K562 (cell line): ENCODE measurements around the gene PRKACA. TPM values are rescaled to one million over a fixed set of nuclear protein-coding genes. Genes with fewer than 3 reads are reported as not detected.

Experiments
- ATAC-seq: fragments of 200-7000 bp; cut with Tn5 transposase; 3 replicates; pipeline ENCODE4 v1.9.1; 2020; ENCODE audit warnings: moderate library complexity
- BruUV-seq: library from RNA; stranded (reverse); fragments of 400-500 nt; replicated peaks from 2 replicates; lab custom pipeline; 2021; lab: Mats Ljungman, UMichigan
- CTCF ChIA-PET: fragments of 300-600 bp; formaldehyde crosslinking; extraction: SDS; loops from one replicate; lab custom pipeline; 2021; ENCODE audit warnings: low intra/inter-chr PET ratio; lab: Yijun Ruan, JAX
- POLR2A ChIA-PET: fragments of 300-600, 350-650 bp; sonication (Branson Sonifier 250); formaldehyde crosslinking; extraction: SDS; loops from one replicate; lab custom pipeline; 2021; ENCODE audit warnings: antibody characterized with exemption, inconsistent platforms; lab: Yijun Ruan, JAX
- DNase-seq, 4 experiments: peaks; one replicate each; pipeline versions ENCODE4 v3.0.0 to v3.0.0-alpha.2; 2011 to 2018; ENCODE audit warnings: low spot score in 3 of 4, mixed read lengths in 3 of 4; ENCODE audit errors: extremely low read depth in 1 of 4
- FAIRE-seq: peaks from 2 replicates; lab custom pipeline; 2011; peaks lifted over from hg19 to GRCh38; lab: Jason Lieb, UNC
- H2AFZ ChIP-seq: 2 replicates; pipeline ENCODE4 v1.6.0; 2011; ENCODE audit warnings: low read depth, low read length, control low read depth, inconsistent platforms
- H3K27ac ChIP-seq: fragments of 200-600 bp; 3 replicates; pipeline ENCODE4 v1.8.0; 2011; ENCODE audit warnings: low read depth, mild to moderate bottlenecking, control low read depth, inconsistent platforms, low read length, moderate library complexity, mixed read lengths; ENCODE audit errors: extremely low read depth
- H3K27me3 ChIP-seq, 2 experiments: fragments of 300-600 bp in 1 of 2; 2 replicates in 1 of 2; 3 replicates in 1 of 2; pipeline versions ENCODE4 v1.6.0 to v1.8.0; 2011; ENCODE audit warnings: inconsistent platforms in 2 of 2, low read length in 2 of 2, mild to moderate bottlenecking in 1 of 2, mixed read lengths in 1 of 2, moderate library complexity in 1 of 2; ENCODE audit not compliant: control insufficient read depth in 2 of 2, insufficient read depth in 2 of 2
- H3K36me3 ChIP-seq: fragments of 300-600 bp; 3 replicates; pipeline ENCODE4 v1.8.0; 2011; ENCODE audit warnings: mild to moderate bottlenecking, low read length, inconsistent platforms; ENCODE audit not compliant: control insufficient read depth, insufficient read depth
- H3K4me1 ChIP-seq, 2 experiments: fragments of 200-600 bp in 1 of 2; replicated peaks in 1 of 2; 2 replicates in 1 of 2; 3 replicates in 1 of 2; pipeline versions ENCODE4 v1.5.1 to v1.8.0; 2011; ENCODE audit warnings: inconsistent platforms in 2 of 2, low read length in 2 of 2, mild to moderate bottlenecking in 1 of 2, mixed read lengths in 1 of 2, moderate library complexity in 1 of 2; ENCODE audit not compliant: control insufficient read depth in 2 of 2, insufficient read depth in 2 of 2
- H3K4me2 ChIP-seq: 2 replicates; pipeline ENCODE4 v1.6.1; 2011; ENCODE audit warnings: low read length, control low read depth, inconsistent platforms, mixed read lengths; ENCODE audit not compliant: insufficient read depth
- H3K4me3 ChIP-seq: fragments of 200-600 bp; sonication (generic), shearing (Covaris generic); 2 replicates; pipeline ENCODE4 v1.5.1; 2016; ENCODE audit warnings: control low read depth, inconsistent platforms
- H3K79me2 ChIP-seq: fragments of 200-600 bp; 3 replicates; pipeline ENCODE4 v1.8.0; 2011; ENCODE audit warnings: low read length, inconsistent platforms; ENCODE audit not compliant: control insufficient read depth, insufficient read depth
- H3K9ac ChIP-seq, 2 experiments: 2 replicates each; pipeline versions ENCODE4 v1.6.0 to v1.6.1; 2011; ENCODE audit warnings: low read depth in 2 of 2, low read length in 2 of 2, control low read depth in 1 of 2, inconsistent platforms in 1 of 2, mild to moderate bottlenecking in 1 of 2, mixed read lengths in 1 of 2; ENCODE audit not compliant: insufficient read depth in 1 of 2
- H3K9me1 ChIP-seq: one replicate; pipeline ENCODE4 v1.6.0; 2011; ENCODE audit warnings: inconsistent platforms, mild to moderate bottlenecking, low read length, moderate library complexity; ENCODE audit not compliant: control insufficient read depth, insufficient read depth
- H3K9me3 ChIP-seq: replicated peaks from 2 replicates; pipeline ENCODE4 v1.5.1; 2011; ENCODE audit warnings: low read depth, low read length, inconsistent platforms; ENCODE audit not compliant: control insufficient read depth, insufficient read depth
- H4K20me1 ChIP-seq: replicated peaks from 2 replicates; pipeline ENCODE4 v1.6.1; 2011; ENCODE audit warnings: low read length, inconsistent platforms, mixed read lengths; ENCODE audit not compliant: control insufficient read depth, insufficient read depth
- BHLHE40 ChIP-seq: IDR thresholded peaks from 2 replicates; pipeline ENCODE4 v1.6.1; 2011; ENCODE audit warnings: low read length, improper control_type of control experiment
- CREB3 ChIP-seq: fragments of 450-650 bp; conservative IDR thresholded peaks from 2 replicates; pipeline ENCODE4 v1.6.1; 2016; ENCODE audit warnings: missing genetic modification characterization, low read depth, mild to moderate bottlenecking, missing compliant biosample characterization, moderate library complexity
- CREB3L1 ChIP-seq: fragments of 450-650 bp; IDR thresholded peaks from 2 replicates; pipeline ENCODE4 v1.6.1; 2014; ENCODE audit warnings: low read depth, mild to moderate bottlenecking, moderate library complexity, borderline replicate concordance
- HDAC3 ChIP-seq: fragments of 450-650 bp; IDR thresholded peaks from 2 replicates; pipeline ENCODE4 v1.6.1; 2018; ENCODE audit warnings: borderline replicate concordance, mild to moderate bottlenecking, moderate library complexity; ENCODE audit not compliant: partially characterized antibody
- HNRNPLL ChIP-seq: fragments of 200-400 bp; formaldehyde crosslinking; IDR thresholded peaks from 2 replicates; pipeline ENCODE4 v1.6.1; 2017; ENCODE audit warnings: low read length, low read depth, mild to moderate bottlenecking; ENCODE audit not compliant: poor library complexity, severe bottlenecking
- PATZ1 ChIP-seq: fragments of 250-450 bp; sonication (Bioruptor Pico); IDR thresholded peaks from 2 replicates; pipeline ENCODE4 v1.5.0; 2020; ENCODE audit warnings: mild to moderate bottlenecking, borderline replicate concordance
- PREB ChIP-seq: sonication (generic); formaldehyde crosslinking; IDR thresholded peaks from 2 replicates; pipeline ENCODE4 v1.8.1; 2023; ENCODE audit warnings: mild to moderate bottlenecking, missing genetic modification reagents
- ZNF12 ChIP-seq: sonication (generic); formaldehyde crosslinking; IDR thresholded peaks from 2 replicates; pipeline ENCODE4 v1.4.0; 2020; ENCODE audit warnings: mild to moderate bottlenecking, missing genetic modification reagents
- ZNF398 ChIP-seq: fragments of 250-450 bp; sonication (Bioruptor Pico); IDR thresholded peaks from 2 replicates; pipeline ENCODE4 v1.8.0; 2021; ENCODE audit warnings: moderate library complexity, mild to moderate bottlenecking, inconsistent platforms
- ZNF444 ChIP-seq: fragments of 250-450 bp; sonication (Bioruptor Pico); IDR thresholded peaks from 2 replicates; pipeline ENCODE4 v1.4.0; 2020; ENCODE audit warnings: mild to moderate bottlenecking, moderate library complexity
- WGBS: fragments of 100-300 bp; shearing (Covaris generic); methylation state at CpG from one replicate; pipeline ENCODE4 v1.1.6; 2016; ENCODE audit warnings: low coverage, mixed read lengths; ENCODE audit not compliant: insufficient coverage; ENCODE audit errors: missing lambda C conversion rate; 5-methylcytosine and 5-hydroxymethylcytosine counted together
- in situ Hi-C: fragments of 300-500 bp; cut with MboI; formaldehyde crosslinking; loops from 4 replicates; pipeline ENCODE4 v1.15.0; 2018; ENCODE audit warnings: inconsistent platforms, mixed read lengths
- intact Hi-C: fragments of 100-400 bp; cut with micrococcal nuclease; formaldehyde crosslinking; loops from 2 replicates; pipeline ENCODE4 v1.14.2; 2022
- polyA plus RNA-seq, 8 experiments: library from polyadenylated mRNA; depleted of rRNA in 4 of 8; stranded (reverse) in 5 of 8; unstranded in 3 of 8; fragments of >200 nt; fragmentation: Nextera tagmentation in 2 of 8; fragmentation: Illumina TruSeq in 1 of 8; extraction: Ambion mirVana in 2 of 8; extraction: Trizol in 1 of 8; gene quantifications; 2 replicates each; pipeline versions ENCODE4 v1.2.1 to v1.2.3, GENCODE V29; 2011 to 2014; ENCODE audit warnings: inconsistent platforms in 1 of 8, missing spikeins in 1 of 8
- total RNA-seq, 7 experiments: library from RNA; depleted of rRNA in 6 of 7; stranded (reverse); fragments of >200 nt in 6 of 7; fragmentation: Illumina TruSeq in 2 of 7; extraction: Trizol in 2 of 7; gene quantifications; 2 replicates each; pipeline versions ENCODE4 v1.2.1 to v1.2.3, GENCODE V29; 2011 to 2021; ENCODE audit warnings: low replicate concordance in 1 of 7

The PRKACA gene
- total and polyA plus RNA-seq, 9 of the 15 experiments (the other 6 are each of a cell fraction or from before 2014, with no cell fraction given), result 1.2 to 63.1 (median 13.0) TPM

GRCh38 chr19:14142262-14143190 lies 25.0 kb upstream of the PRKACA start (continued):
- TF ChIP-seq CREB3 (tag) (peak; percentile 73; the same call in 1 of the 2 replicates), ZNF12 (CRISPR knock-in tag) (no peak)

GRCh38 chr19:14141041-14141440 lies 23.5 kb upstream of the PRKACA start:
- Histone ChIP-seq H3K9me1 (no peaks in the 10 kb centered on the region), H3K4me3 (no peak overlapping the region), H3K4me2 (no peak overlapping the region), H3K27me3 (no peaks in the 10 kb centered on the region), H2AFZ (no peak overlapping the region), H3K9ac (no peak overlapping the region), H3K79me2 (peaks cover 11% of the 10 kb centered on the region), H3K27ac (no peak overlapping the region), H3K36me3 (no peaks in the 10 kb centered on the region), H3K9me3 (no peaks in the 10 kb centered on the region), H4K20me1 (peaks cover 20% of the 10 kb centered on the region), H3K4me1 (peaks cover 14 to 37% of the 10 kb centered on the region in 2 experiments)
- FAIRE-seq, result no peak
- WGBS, result 80% methylated on average over 8 of the region's 8 CpGs
- no TSS peak for BruUV-seq
- ATAC-seq, result no peak
- POLR2A ChIA-PET, result interaction anchor here (0.7 kb wide), 1 partner anchor 16 kb away, joined by 3 read pairs; no protein-coding TSS in a partner anchor
- in situ Hi-C loops, result no loop called here
- no peak for DNase-seq
- intact Hi-C loops, result loop anchor here (10.0 kb wide), 1 partner anchor 264 kb away; no protein-coding TSS in a partner anchor
- CTCF ChIA-PET, result no interaction called here
- no peak for TF ChIP-seq ZNF398 (CRISPR knock-in tag)
- TF ChIP-seq BHLHE40, result no peak
- no peak for TF ChIP-seq PREB (CRISPR knock-in tag)
- no peak for TF ChIP-seq ZNF444 (CRISPR knock-in tag)
- TF ChIP-seq HDAC3, result no peak
- TF ChIP-seq CREB3L1, result no peak
- TF ChIP-seq HNRNPLL, result no peak
- TF ChIP-seq PATZ1, result no peak
